SK-N-SH treated with all-trans-retinoic acid at 6 μM for 48 hours (cell line): ENCODE results near the gene CHST12.

Source experiments
- PATZ1 ChIP-seq: fragments of 250-450 bp; sonication (Bioruptor Pico); IDR thresholded peaks from 2 replicates; pipeline ENCODE4 v1.8.0; 2020; ENCODE audit warnings: mild to moderate bottlenecking, moderate library complexity, borderline replicate concordance
- TOX ChIP-seq: fragments of 250-450 bp; sonication (Bioruptor Pico); IDR thresholded peaks from 2 replicates; pipeline ENCODE4 v1.8.0; 2021; ENCODE audit warnings: mild to moderate bottlenecking, moderate library complexity, borderline replicate concordance
- ZNF565 ChIP-seq: fragments of 450-650 bp; formaldehyde crosslinking; conservative IDR thresholded peaks from 2 replicates; pipeline ENCODE4 v1.5.0; 2020; ENCODE audit warnings: low read depth, mild to moderate bottlenecking, moderate library complexity

GRCh38 chr7:2404714-2405119 is 1.3 kb downstream of the CHST12 start:
- no peak for TF ChIP-seq PATZ1 (CRISPR knock-in tag)
- TF ChIP-seq ZNF565 (CRISPR knock-in tag): no peak
- no peak for TF ChIP-seq TOX
